Neural cell (in vitro differentiated cells): ENCODE data around the gene POM121C. TPM values are rescaled to one million over a fixed set of nuclear protein-coding genes. Genes with fewer than 3 reads are reported as not detected.
"Not testable (repeated sequence)": the region's sequence is repeated elsewhere in the genome, so short reads cannot be mapped to it uniquely, and the experiment has no call there.

Source experiments
- H2AFZ ChIP-seq: fragments of 200-600, 300-800 bp; sonication (generic), shearing (Covaris generic); 2 replicates; pipeline ENCODE4 v1.6.0; 2014; ENCODE audit warnings: low read depth, mild to moderate bottlenecking, antibody characterized with exemption, low read length, moderate library complexity
- H3F3A ChIP-seq: fragments of 200-600 bp; shearing (Covaris generic); 2 replicates; pipeline ENCODE4 v1.6.1; 2016; ENCODE audit warnings: mild to moderate bottlenecking, moderate library complexity, mixed read lengths, antibody characterized with exemption, low read length; ENCODE audit not compliant: insufficient read depth, poor library complexity, severe bottlenecking
- H3K27ac ChIP-seq: fragments of 200-600, 300-800 bp; sonication (generic), shearing (Covaris generic); 2 replicates; pipeline ENCODE4 v1.5.1; 2014; ENCODE audit warnings: mild to moderate bottlenecking, low read length, moderate library complexity
- H3K27me3 ChIP-seq: fragments of 300-800, 200-600 bp; sonication (generic), shearing (Covaris generic); 2 replicates; pipeline ENCODE4 v1.6.0; 2014; ENCODE audit warnings: mild to moderate bottlenecking, low read depth, low read length, moderate library complexity; ENCODE audit not compliant: insufficient read depth
- H3K36me3 ChIP-seq: fragments of 300-800, 200-600 bp; sonication (generic), shearing (Covaris generic); 2 replicates; pipeline ENCODE4 v1.5.1; 2014; ENCODE audit warnings: mild to moderate bottlenecking, antibody characterized with exemption, low read length, moderate library complexity; ENCODE audit not compliant: insufficient read depth
- H3K4me2 ChIP-seq: fragments of 300-800, 200-600 bp; sonication (generic), shearing (Covaris generic); 2 replicates; pipeline ENCODE4 v1.6.0; 2014; ENCODE audit warnings: mild to moderate bottlenecking, low read length
- H3K4me3 ChIP-seq: fragments of 300-800, 200-600 bp; sonication (generic), shearing (Covaris generic); 2 replicates; pipeline ENCODE4 v1.5.1; 2014; ENCODE audit warnings: mild to moderate bottlenecking, low read length, moderate library complexity
- H3K79me2 ChIP-seq: fragments of 200-600 bp; shearing (Covaris generic); replicated peaks from 2 replicates; pipeline ENCODE4 v1.6.0; 2014; ENCODE audit warnings: mild to moderate bottlenecking, low read length, moderate library complexity; ENCODE audit not compliant: insufficient read depth
- H3K9ac ChIP-seq: fragments of 300-800, 200-600 bp; sonication (generic), shearing (Covaris generic); 2 replicates; pipeline ENCODE4 v1.6.1; 2016; ENCODE audit warnings: mild to moderate bottlenecking, low read length, mixed read lengths
- H3K9me2 ChIP-seq: fragments of 200-600 bp; shearing (Covaris generic); 2 replicates; pipeline ENCODE4 v1.6.1; 2016; ENCODE audit warnings: mild to moderate bottlenecking, low read length, mixed read lengths; ENCODE audit not compliant: insufficient read depth
- H3K9me3 ChIP-seq: fragments of 200-600, 300-800 bp; sonication (generic), shearing (Covaris generic); 2 replicates; pipeline ENCODE4 v1.6.1; 2016; ENCODE audit warnings: mild to moderate bottlenecking, mixed run types, low read length, moderate library complexity, mixed read lengths
- H4K20me1 ChIP-seq: fragments of 200-600 bp; shearing (Covaris generic); 2 replicates; pipeline ENCODE4 v1.6.1; 2016; ENCODE audit warnings: mild to moderate bottlenecking, mixed run types; ENCODE audit not compliant: insufficient read depth
- EP300 ChIP-seq: fragments of 450-650 bp; conservative IDR thresholded peaks from 2 replicates; pipeline ENCODE4 v1.6.1; 2014; ENCODE audit warnings: antibody characterized with exemption, mild to moderate bottlenecking, moderate library complexity; ENCODE audit not compliant: poor library complexity, severe bottlenecking
- EZH2 ChIP-seq: fragments of 200-600, 300-800 bp; shearing (Covaris generic), sonication (generic); IDR thresholded peaks from 2 replicates; pipeline ENCODE4 v1.6.1; 2014; ENCODE audit warnings: antibody characterized with exemption, low read length, borderline replicate concordance, mild to moderate bottlenecking; ENCODE audit not compliant: insufficient read depth, poor library complexity, severe bottlenecking
- MXI1 ChIP-seq: fragments of 450-650 bp; conservative IDR thresholded peaks from 2 replicates; pipeline ENCODE4 v1.6.1; 2014; ENCODE audit warnings: antibody characterized with exemption, mild to moderate bottlenecking; ENCODE audit not compliant: poor library complexity, severe bottlenecking
- POLR2AphosphoS5 ChIP-seq: IDR thresholded peaks from 2 replicates; pipeline ENCODE4 v1.6.1; 2012
- RAD21 ChIP-seq: fragments of 450-650 bp; conservative IDR thresholded peaks from 2 replicates; pipeline ENCODE4 v1.6.1; 2014; ENCODE audit warnings: antibody characterized with exemption, mild to moderate bottlenecking, moderate library complexity
- SMC3 ChIP-seq: fragments of 450-650 bp; conservative IDR thresholded peaks from 2 replicates; pipeline ENCODE4 v1.6.1; 2014; ENCODE audit warnings: antibody characterized with exemption, mild to moderate bottlenecking, moderate library complexity; ENCODE audit not compliant: poor library complexity
- TAF1 ChIP-seq: IDR thresholded peaks from 2 replicates; pipeline ENCODE4 v1.6.1; 2012; ENCODE audit warnings: low read depth
- polyA plus RNA-seq: library from polyadenylated mRNA; depleted of rRNA; stranded (reverse); fragments of >200 nt; gene quantifications from 2 replicates; pipeline ENCODE4 v1.2.3, GENCODE V29; 2014
- TF ChIP-seq, protein P1 (sequence below): fragments of 450-650 bp; IDR thresholded peaks from 2 replicates; pipeline ENCODE4 v1.5.1; 2014; ENCODE audit warnings: antibody characterized with exemption, mild to moderate bottlenecking, moderate library complexity; ENCODE audit not compliant: poor library complexity, severe bottlenecking
- TF ChIP-seq, protein P2 (sequence below): IDR thresholded peaks from 2 replicates; pipeline ENCODE4 v1.6.1; 2012; ENCODE audit warnings: borderline replicate concordance

The POM121C gene
- polyA plus RNA-seq, 1 donor from 2014 or later = 6.6 TPM

- H3K27ac ChIP-seq = no peak overlapping the region
- no peaks in the 10 kb centered on the region for H3K27me3 ChIP-seq
- H3K4me2 ChIP-seq = no peak overlapping the region
- no peaks in the 10 kb centered on the region for H3K36me3 ChIP-seq
- no peaks in the 10 kb centered on the region for H3F3A ChIP-seq
- no peaks in the 10 kb centered on the region for H3K9me3 ChIP-seq
- H3K9me2 ChIP-seq = no peaks in the 10 kb centered on the region
- TF ChIP-seq, protein P1, sequence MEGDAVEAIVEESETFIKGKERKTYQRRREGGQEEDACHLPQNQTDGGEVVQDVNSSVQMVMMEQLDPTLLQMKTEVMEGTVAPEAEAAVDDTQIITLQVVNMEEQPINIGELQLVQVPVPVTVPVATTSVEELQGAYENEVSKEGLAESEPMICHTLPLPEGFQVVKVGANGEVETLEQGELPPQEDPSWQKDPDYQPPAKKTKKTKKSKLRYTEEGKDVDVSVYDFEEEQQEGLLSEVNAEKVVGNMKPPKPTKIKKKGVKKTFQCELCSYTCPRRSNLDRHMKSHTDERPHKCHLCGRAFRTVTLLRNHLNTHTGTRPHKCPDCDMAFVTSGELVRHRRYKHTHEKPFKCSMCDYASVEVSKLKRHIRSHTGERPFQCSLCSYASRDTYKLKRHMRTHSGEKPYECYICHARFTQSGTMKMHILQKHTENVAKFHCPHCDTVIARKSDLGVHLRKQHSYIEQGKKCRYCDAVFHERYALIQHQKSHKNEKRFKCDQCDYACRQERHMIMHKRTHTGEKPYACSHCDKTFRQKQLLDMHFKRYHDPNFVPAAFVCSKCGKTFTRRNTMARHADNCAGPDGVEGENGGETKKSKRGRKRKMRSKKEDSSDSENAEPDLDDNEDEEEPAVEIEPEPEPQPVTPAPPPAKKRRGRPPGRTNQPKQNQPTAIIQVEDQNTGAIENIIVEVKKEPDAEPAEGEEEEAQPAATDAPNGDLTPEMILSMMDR = no peak
- TF ChIP-seq, protein P2, sequence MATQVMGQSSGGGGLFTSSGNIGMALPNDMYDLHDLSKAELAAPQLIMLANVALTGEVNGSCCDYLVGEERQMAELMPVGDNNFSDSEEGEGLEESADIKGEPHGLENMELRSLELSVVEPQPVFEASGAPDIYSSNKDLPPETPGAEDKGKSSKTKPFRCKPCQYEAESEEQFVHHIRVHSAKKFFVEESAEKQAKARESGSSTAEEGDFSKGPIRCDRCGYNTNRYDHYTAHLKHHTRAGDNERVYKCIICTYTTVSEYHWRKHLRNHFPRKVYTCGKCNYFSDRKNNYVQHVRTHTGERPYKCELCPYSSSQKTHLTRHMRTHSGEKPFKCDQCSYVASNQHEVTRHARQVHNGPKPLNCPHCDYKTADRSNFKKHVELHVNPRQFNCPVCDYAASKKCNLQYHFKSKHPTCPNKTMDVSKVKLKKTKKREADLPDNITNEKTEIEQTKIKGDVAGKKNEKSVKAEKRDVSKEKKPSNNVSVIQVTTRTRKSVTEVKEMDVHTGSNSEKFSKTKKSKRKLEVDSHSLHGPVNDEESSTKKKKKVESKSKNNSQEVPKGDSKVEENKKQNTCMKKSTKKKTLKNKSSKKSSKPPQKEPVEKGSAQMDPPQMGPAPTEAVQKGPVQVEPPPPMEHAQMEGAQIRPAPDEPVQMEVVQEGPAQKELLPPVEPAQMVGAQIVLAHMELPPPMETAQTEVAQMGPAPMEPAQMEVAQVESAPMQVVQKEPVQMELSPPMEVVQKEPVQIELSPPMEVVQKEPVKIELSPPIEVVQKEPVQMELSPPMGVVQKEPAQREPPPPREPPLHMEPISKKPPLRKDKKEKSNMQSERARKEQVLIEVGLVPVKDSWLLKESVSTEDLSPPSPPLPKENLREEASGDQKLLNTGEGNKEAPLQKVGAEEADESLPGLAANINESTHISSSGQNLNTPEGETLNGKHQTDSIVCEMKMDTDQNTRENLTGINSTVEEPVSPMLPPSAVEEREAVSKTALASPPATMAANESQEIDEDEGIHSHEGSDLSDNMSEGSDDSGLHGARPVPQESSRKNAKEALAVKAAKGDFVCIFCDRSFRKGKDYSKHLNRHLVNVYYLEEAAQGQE = no peak
- TF ChIP-seq SMC3 (no peak), EZH2 (no peak), RAD21 (no peak), TAF1 (no peak), MXI1 (no peak), POLR2AphosphoS5 (no peak), EP300 (no peak)
- H3K9ac ChIP-seq = no peak overlapping the region
- H3K79me2 ChIP-seq = no peaks in the 10 kb centered on the region
- H2AFZ ChIP-seq = no peak overlapping the region
- no peaks in the 10 kb centered on the region for H4K20me1 ChIP-seq
- H3K4me3 ChIP-seq = no peak overlapping the region
Measured at GRCh38 chr7:75532639-75533038, 46.5 kb upstream of the POM121C start.

DNA sequence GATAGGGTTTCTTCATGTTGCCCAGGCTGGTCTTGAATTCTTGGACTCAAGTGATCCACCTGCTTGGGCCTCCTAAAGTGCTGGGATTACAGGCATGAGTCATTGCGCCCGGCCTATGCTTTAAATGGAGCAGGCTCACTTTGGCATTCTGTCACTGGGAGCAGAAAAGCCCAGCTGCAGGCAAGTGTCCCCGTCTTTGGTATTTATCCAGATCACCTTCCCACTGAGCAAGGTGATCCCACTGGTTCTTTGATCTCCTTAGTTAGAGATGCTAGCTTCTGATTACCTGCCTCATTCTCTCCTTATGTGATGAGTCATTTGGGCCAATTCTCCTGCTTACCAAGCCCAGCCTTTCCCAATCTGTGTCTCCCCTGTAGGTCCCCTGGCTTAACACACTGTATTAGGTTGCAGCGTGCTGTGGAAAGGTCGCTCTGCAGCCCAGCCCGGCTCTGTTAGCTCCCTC, 45.3 kb upstream of the POM121C start:
- H3K27ac ChIP-seq = no peak overlapping the region
- H4K20me1 ChIP-seq = no peaks in the 10 kb centered on the region
- no peak overlapping the region for H3K9ac ChIP-seq
- H2AFZ ChIP-seq = no peak overlapping the region
- H3K4me2 ChIP-seq = no peak overlapping the region
- no peaks in the 10 kb centered on the region for H3K9me2 ChIP-seq
- no peaks in the 10 kb centered on the region for H3F3A ChIP-seq
- no peak overlapping the region for H3K4me3 ChIP-seq
- peaks cover 11% of the 10 kb centered on the region for H3K79me2 ChIP-seq
- no peak for TF ChIP-seq POLR2AphosphoS5
- no peak for TF ChIP-seq SMC3
- TF ChIP-seq, protein P2 = no peak
- TF ChIP-seq, protein P1 = no peak
- no peak for TF ChIP-seq MXI1
- no peak for TF ChIP-seq TAF1
- TF ChIP-seq EP300 = no peak
- no peak for TF ChIP-seq EZH2
- no peak for TF ChIP-seq RAD21
- H3K27me3 ChIP-seq = no peaks in the 10 kb centered on the region
- no peaks in the 10 kb centered on the region for H3K9me3 ChIP-seq
- no peaks in the 10 kb centered on the region for H3K36me3 ChIP-seq

- H4K20me1 ChIP-seq, H2AFZ ChIP-seq, H3K27me3 ChIP-seq, H3F3A ChIP-seq, H3K9me2 ChIP-seq, H3K36me3 ChIP-seq, H3K9me3 ChIP-seq: not testable (repeated sequence)
- peak overlapping the region; percentile 73 for H3K4me2 ChIP-seq
- peak overlapping the region; percentile 82 for H3K9ac ChIP-seq
- peak overlapping the region; percentile 96 for H3K4me3 ChIP-seq
- H3K79me2 ChIP-seq = peaks cover 16% of the 10 kb centered on the region
- H3K27ac ChIP-seq = peak overlapping the region; percentile 61
Measured at GRCh38 chr7:75527224-75527722, 41.2 kb upstream of the POM121C start.
